ENCODE data around the gene BDH1. TPM values are rescaled to one million over a fixed set of nuclear protein-coding genes. Genes with fewer than 3 reads are reported as not detected.

BDH1 gene
- total and polyA plus RNA-seq, 2 experiments from 2014 or later: 61.8 to 62.9 TPM

GRCh38 chr3:197522881-197523441, 32.8 kb downstream of the BDH1 start:
- Histone ChIP-seq H3K36me3 (replicated peaks; ENCODE audit: insufficient read depth, low read depth) (no peaks in the 10 kb centered on the region), H3K79me2 (no peaks in the 10 kb centered on the region), H3K4me1 (ENCODE audit: insufficient read depth) (peaks cover 32% of the 10 kb centered on the region), H3K27me3 (no peaks in the 10 kb centered on the region), H3K4me3 (no peak overlapping the region), H3K27ac (peak overlapping the region; percentile 83), H3K9me2 (replicated peaks; ENCODE audit: insufficient read depth) (no peaks in the 10 kb centered on the region), H3K9me3 (ENCODE audit: low read depth) (no peaks in the 10 kb centered on the region), H4K20me1 (ENCODE audit: insufficient read depth, poor library complexity, severe bottlenecking) (no peaks in the 10 kb centered on the region), H2AFZ (no peak overlapping the region), H3K4me2 (no peak overlapping the region)
- DNase-seq (ENCODE audit: low spot score): no peak
- no peak for TF ChIP-seq EZH2phosphoT487 (IDR thresholded peaks at IDR 0.05; ENCODE audit: low read depth, severe bottlenecking, unreplicated experiment)
- no peak for TF ChIP-seq CTCF (IDR thresholded peaks at IDR 0.05; ENCODE audit: poor library complexity)
- TF ChIP-seq EZH2 (IDR thresholded peaks at IDR 0.05; ENCODE audit: borderline replicate concordance): no peak
- WGBS (ENCODE audit: low lambda C conversion rate, missing lambda C conversion rate): 93% methylated on average over 5 of the region's 5 CpGs

GRCh38 chr3:197522183-197522715, 33.5 kb downstream of the BDH1 start:
- H3K27me3 ChIP-seq: no peaks in the 10 kb centered on the region
- no peaks in the 10 kb centered on the region for H3K36me3 ChIP-seq (replicated peaks; ENCODE audit: insufficient read depth, low read depth)
- no peak overlapping the region for H3K4me3 ChIP-seq
- no peaks in the 10 kb centered on the region for H4K20me1 ChIP-seq (ENCODE audit: insufficient read depth, poor library complexity, severe bottlenecking)
- WGBS (ENCODE audit: low lambda C conversion rate, missing lambda C conversion rate): 96% methylated on average over 13 of the region's 13 CpGs
- peak overlapping the region; percentile 83 for H3K27ac ChIP-seq
- H3K4me1 ChIP-seq (ENCODE audit: insufficient read depth): peaks cover 32% of the 10 kb centered on the region
- no peak for DNase-seq (ENCODE audit: low spot score)
- no peaks in the 10 kb centered on the region for H3K9me3 ChIP-seq (ENCODE audit: low read depth)
- no peaks in the 10 kb centered on the region for H3K79me2 ChIP-seq
- TF ChIP-seq CTCF (IDR thresholded peaks at IDR 0.05; ENCODE audit: poor library complexity) (no peak), EZH2 (IDR thresholded peaks at IDR 0.05; ENCODE audit: borderline replicate concordance) (no peak), EZH2phosphoT487 (IDR thresholded peaks at IDR 0.05; ENCODE audit: low read depth, severe bottlenecking, unreplicated experiment) (no peak)
- H3K4me2 ChIP-seq: no peak overlapping the region
- H3K9me2 ChIP-seq (replicated peaks; ENCODE audit: insufficient read depth): no peaks in the 10 kb centered on the region
- no peak overlapping the region for H2AFZ ChIP-seq

GRCh38 chr3:197521277-197522182, 34.2 kb downstream of the BDH1 start:
- WGBS (ENCODE audit: low lambda C conversion rate, missing lambda C conversion rate): 83% methylated on average over 17 of the region's 18 CpGs
- Histone ChIP-seq H3K4me2 (peak overlapping the region; percentile 66), H3K4me1 (ENCODE audit: insufficient read depth) (peaks cover 36% of the 10 kb centered on the region), H3K9me3 (ENCODE audit: low read depth) (no peaks in the 10 kb centered on the region), H2AFZ (no peak overlapping the region), H3K27ac (peak overlapping the region; percentile 83), H3K4me3 (no peak overlapping the region), H3K27me3 (no peaks in the 10 kb centered on the region), H3K9me2 (replicated peaks; ENCODE audit: insufficient read depth) (no peaks in the 10 kb centered on the region), H3K79me2 (no peaks in the 10 kb centered on the region), H3K36me3 (replicated peaks; ENCODE audit: insufficient read depth, low read depth) (no peaks in the 10 kb centered on the region), H4K20me1 (ENCODE audit: insufficient read depth, poor library complexity, severe bottlenecking) (no peaks in the 10 kb centered on the region)
- TF ChIP-seq EZH2phosphoT487 (IDR thresholded peaks at IDR 0.05; ENCODE audit: low read depth, severe bottlenecking, unreplicated experiment) (no peak), EZH2 (IDR thresholded peaks at IDR 0.05; ENCODE audit: borderline replicate concordance) (no peak), CTCF (IDR thresholded peaks at IDR 0.05; ENCODE audit: poor library complexity) (no peak)
- DNase-seq (ENCODE audit: low spot score): no peak

All from hepatocyte (in vitro differentiated cells).